Thyroid gland (tissue), 4 donors: ENCODE measurements around the gene PCDHGB7.
"Not testable (repeated sequence)": the region's sequence is repeated elsewhere in the genome, so short reads cannot be mapped to it uniquely, and the experiment has no call there.

ENCODE experiments used
- CTCF ChIP-seq, 6 experiments: fragments of 200-600 bp in 3 of 6; fragments of 450-650 bp in 3 of 6; sonication (generic) in 3 of 6; IDR thresholded peaks; one replicate each; pipeline ENCODE4 v1.5.1; 2016 to 2019; ENCODE audit warnings: antibody characterized with exemption in 6 of 6, mild to moderate bottlenecking in 2 of 6, inconsistent platforms in 1 of 6, moderate library complexity in 1 of 6
- POLR2A ChIP-seq, 2 donors: fragments of 450-650 bp; IDR thresholded peaks; one replicate each; pipeline ENCODE4 v1.6.1; 2017; ENCODE audit warnings: antibody characterized with exemption in 2 of 2, mild to moderate bottlenecking in 2 of 2, moderate library complexity in 1 of 2

- TF ChIP-seq CTCF (IDR thresholded peaks at IDR 0.05) = peak; percentile 32 to 58 (median 55)
- not testable (repeated sequence) for TF ChIP-seq POLR2A (IDR thresholded peaks at IDR 0.05)
Observed at GRCh38 chr5:141407790-141408505, 9.5 kb upstream of the PCDHGB7 start, which contains the start of gene PCDHGB6.
